GM21529 (cell line): Measurements from ENCODE around the gene INTS11.

ENCODE experiments used
- ATAC-seq: cut with Tn5 transposase; IDR thresholded peaks from one replicate; pipeline ENCODE4 v1.9.1; 2021; ENCODE audit not compliant: unreplicated experiment

INTS11 gene

DNA sequence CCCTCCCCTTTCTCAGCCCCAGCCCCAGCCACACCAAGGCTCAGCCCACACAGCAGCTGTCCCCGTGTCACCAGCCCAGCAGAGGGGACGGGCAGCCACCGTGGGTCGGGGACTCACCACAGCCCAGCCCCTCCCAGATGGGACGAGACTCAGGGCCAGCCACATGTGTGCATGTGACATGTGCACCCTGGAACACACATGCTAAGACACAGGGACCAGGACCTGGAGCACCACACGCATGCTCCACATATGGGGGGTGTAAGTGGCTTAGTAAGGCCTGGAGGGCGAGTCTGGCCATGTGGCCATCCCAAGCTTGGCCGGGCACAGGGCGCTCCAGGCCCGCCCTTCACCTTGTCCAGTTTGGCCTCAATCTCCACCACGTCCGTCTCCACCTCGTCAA, 20.7 kb downstream of the INTS11 start:
- ATAC-seq, result no peak

DNA sequence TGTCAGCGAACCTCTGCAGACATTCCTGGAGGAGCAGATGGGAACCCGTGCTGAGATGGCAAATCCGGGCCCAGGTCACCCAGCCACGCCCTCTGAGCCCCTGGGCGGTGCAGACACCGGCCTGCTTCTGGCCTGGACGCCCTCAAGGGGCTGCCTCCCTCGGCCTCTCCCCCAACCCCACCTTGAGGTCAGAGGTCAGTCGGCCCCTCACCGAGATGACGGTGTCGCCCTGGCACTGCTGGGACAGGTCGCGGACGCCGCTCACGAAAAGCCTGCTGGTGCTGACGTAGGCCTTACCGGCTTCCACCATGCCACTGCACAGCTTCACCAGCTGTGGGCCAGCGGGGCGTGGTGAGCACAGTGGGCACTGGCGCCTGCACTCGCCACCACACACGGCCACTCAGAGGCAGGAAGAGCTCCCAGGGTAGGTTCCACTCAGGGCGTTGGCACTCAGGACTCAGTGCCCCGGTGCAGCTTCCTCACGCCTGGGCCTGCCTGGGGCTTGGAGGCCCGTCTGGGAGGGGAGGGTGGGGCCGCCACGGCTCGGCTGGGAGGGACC, 21.4 kb downstream of the INTS11 start:
- ATAC-seq, result no peak

DNA sequence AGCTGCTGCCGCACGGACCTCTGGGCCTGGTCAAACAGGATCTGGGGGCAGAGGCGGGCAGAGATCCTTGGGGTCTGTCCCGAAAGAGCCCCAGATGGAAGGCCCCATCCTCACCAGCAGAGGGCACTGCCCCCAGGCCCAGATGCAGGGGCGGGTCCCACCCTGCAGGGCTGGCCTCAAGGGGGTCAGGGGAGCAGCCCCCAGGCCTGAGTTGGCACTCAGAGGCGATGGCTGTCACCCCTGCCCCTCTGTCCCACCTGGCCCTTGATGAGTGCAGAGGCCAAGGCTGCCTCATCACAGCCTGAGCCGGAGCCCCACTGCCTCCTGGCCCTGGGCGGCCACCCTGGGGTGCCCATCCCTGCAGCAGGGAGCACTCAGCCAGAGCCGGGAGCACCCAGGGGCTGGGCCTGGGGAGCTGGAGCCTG, 22.4 kb downstream of the INTS11 start:
- ATAC-seq, result no peak

DNA sequence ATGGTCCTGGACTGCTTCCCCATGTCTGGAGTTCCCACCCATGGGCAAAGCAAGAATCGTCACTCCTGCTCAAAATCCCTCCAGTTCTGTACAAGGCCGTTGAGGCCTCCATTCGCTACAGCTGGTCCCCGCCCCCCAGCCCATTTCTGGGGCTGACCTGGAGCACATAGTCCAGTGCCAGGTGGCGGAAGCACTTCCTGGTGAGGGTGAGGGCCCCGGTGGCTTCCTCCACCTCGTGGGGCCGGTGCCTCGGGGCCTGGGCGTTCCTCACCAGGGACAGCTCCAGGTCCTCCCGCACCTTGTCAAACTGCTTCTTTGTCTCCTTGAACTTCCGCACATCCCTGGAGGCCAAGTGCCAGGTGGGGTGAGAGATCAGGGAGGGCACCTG, 24.1 kb downstream of the INTS11 start:
- no peak for ATAC-seq

DNA sequence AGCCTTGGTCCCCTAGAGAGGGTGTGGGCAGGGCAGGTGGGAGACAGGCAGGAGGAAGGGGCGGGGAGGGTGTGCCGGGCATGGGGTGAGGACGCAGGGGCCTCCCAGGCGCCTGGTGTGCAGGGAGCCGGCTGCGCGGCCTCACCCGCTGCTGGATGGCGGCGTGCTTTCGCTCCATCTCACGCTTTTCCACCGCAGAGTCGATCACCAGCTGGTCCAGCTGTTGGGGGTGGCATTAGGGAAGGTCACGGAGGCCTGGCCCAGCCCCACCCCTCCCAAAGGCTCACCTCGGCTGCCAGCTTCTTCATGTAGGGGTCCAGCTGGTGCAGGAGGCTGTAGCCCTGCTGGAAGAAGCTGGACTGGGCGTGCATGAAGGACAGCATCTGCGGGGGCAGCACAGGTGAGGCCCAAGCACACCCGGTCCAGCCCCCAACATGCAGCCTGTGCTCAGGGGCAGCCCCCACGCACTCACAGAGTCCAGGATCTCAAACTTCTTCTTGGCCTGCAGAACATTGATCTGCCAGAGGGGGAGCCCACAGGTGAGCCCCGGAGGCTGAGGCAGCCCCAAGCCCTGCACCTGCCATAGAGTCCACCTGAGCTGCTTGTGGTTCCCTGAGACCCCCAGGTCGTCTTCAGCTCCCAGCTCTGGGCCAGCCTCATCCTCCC, 24.6 kb downstream of the INTS11 start:
- ATAC-seq, result no peak

DNA sequence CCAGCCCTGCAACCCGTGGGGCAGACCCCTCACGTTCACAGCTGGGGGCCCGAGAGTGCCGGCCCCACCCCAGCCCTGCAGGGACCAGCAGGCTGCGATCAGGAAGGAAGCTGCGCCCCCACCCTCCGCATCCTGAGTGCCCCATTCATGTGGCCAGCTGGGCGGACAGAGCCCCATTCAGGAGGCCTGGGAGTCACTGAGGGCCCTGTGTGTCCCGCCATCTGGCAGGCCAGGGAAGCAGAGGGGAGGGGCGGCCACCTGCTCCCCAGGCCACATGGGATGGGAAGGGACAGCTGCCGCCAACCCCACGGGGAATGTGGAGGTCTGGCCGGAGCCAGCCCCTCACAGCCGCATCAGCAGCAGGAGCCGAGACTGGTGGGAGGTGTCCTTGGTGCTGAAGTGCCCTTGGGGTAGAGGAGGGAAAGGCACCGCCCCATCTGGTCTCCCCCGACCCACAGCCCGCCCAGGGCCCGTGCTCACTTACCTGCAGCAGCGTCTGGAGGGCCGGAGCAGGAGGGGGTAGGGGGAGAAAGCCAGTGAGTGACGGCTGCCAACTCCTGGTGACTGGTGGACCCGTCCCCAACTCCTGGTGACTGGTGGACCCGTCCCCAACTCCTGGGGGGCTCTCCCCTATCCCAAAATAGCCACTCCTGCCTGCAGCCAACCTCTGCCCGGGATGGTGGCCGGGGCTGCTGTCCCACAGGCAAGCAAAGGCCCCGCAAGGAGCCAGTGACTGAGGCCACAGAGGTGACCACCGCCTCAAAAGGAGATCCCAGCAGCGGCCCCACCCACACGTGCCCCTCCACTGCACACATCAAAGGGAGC, 25.4 kb downstream of the INTS11 start:
- ATAC-seq, result no peak

DNA sequence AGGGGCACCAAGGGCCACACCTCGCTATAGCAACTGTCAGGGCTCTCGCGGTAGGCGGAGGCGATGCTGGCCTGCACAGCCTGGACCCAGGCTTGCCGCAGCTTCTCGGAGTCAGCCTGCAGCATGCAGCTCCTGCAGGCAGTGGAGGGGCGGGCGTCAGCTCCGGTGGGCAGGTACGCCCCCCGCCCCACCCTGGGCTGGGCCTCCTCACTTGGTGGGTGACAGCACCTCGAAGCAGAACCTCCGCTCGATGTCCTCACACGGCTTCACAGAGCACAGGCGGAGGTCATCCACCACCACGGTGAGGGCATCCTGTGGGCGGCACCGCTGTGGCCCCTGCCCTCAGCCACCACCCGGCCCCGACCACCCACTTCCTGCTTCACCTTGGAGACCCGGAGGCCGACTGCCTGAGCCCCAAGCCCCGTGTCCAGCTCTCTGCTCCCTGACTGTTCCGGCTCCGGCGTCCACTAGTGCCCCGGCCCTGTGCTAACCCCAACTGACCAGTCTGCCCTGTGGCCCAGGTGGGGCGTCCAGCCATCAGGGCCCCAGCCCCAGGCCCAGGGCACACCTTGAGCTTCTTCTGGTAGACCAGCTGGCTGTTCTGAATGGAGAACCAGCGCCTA, 26.5 kb downstream of the INTS11 start:
- no peak for ATAC-seq

DNA sequence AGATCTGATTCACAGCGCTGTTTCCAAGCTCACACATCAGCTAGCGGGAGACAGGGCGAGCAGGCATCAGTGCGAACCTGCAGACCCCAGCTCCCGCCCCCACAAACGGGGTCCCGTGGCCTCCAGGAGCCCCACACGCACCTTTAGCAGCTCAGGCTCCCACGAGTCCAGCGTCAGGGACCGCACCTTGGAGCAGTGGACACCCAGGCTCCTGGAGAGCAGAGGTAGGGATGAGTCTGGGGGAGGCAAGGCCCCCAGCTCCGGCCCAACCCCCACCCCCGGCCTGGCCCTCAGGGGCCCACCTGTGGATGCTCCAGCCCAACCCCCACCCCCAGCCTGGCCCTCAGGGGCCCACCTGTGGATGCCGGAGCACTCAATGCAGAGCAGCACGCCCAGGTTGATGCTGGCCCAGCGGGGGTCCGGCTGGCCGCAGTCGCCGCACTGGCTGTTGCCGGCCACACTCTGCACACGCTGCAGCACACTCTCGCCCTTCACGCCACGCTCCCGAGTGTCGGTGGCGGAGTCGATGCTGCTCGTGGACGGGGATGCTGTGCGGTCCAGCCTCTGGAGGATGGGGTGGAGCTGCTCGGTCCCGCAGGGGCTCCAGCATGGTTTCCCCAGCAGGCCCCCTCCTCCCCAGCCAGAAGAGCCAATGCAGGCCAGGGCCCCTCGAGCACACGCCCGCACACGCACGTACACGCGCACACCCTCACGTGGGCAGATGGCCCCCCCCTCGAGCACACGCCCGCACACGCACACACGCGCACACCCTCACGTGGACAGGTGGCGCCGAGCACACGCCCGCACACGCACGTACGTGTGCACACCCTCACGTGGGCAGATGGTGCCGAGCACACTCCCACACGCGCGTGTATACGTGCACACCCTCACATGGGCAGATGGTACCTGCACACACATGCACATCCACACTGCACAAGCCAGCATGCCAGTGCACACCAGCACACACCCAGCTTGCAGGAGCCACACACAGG, 28.1 kb downstream of the INTS11 start:
- ATAC-seq, result no peak

DNA sequence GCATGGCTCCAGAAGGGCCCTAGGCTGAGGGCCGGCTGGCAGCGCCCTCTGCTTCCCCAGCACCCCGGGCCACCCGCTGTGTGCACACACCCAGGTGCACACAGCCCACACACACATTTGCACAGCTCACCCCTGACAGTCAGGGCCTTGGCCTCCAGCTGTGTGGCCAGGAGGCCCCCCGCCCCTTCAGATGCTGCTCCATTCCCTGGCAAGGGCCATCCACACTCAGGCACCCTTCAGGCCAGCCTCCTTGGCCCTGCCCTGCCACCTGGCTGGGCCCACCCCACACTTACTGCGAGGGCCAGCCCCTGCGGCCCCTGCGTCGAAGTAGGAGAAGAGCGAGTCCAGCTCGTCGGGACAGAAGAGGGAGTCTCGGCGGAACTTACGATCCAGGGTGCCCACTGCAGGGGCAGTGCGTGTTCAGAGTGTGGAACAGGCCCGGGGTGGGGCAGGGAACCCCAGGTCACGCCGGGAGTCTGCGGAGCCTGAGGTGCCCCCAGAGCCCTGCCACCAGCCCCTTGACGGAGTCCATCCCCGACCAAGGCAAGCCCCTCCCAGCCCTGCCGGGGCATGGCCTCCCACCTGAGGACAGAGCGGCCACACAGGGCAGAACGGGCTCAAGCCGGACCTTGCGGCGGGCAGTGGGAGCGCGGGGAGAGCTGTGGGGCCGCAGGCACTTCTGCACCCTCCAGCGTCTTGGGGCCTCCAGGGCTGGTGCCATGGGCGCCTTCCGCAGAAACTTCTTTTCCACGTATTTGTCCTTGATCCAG, 29.1 kb downstream of the INTS11 start:
- ATAC-seq, result no peak

DNA sequence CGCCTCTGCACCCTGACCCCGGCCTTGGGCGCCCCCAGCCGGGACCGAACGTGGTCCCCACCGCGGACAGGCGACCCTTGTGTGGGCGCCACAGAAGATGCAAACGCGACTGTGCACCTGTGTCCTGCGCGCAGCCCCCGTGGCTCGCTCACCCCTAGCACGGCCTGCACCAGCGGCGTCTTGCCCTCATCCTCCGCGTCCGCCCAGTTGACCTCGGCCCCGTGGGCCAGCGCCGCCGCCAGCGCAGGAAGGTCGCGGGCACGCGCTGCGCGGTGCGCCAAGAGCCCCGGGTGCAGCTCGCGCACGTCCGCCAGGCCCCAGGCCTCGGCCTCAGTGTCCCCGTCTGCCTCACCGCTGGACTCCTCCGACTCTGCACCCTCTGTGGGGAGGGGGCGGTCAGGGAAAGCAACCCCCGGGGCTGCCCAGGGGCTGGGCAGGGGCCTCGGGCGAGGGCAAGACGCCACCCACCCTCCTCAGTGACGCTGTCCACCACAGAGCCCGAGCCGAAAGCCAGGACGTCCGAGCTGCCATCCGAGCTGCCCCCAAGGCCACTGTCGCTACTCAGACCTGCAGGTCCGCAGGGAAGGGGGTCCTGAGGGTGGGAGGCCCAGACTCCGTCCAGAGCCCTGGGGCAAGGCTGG, 30.1 kb downstream of the INTS11 start:
- ATAC-seq, result no peak

DNA sequence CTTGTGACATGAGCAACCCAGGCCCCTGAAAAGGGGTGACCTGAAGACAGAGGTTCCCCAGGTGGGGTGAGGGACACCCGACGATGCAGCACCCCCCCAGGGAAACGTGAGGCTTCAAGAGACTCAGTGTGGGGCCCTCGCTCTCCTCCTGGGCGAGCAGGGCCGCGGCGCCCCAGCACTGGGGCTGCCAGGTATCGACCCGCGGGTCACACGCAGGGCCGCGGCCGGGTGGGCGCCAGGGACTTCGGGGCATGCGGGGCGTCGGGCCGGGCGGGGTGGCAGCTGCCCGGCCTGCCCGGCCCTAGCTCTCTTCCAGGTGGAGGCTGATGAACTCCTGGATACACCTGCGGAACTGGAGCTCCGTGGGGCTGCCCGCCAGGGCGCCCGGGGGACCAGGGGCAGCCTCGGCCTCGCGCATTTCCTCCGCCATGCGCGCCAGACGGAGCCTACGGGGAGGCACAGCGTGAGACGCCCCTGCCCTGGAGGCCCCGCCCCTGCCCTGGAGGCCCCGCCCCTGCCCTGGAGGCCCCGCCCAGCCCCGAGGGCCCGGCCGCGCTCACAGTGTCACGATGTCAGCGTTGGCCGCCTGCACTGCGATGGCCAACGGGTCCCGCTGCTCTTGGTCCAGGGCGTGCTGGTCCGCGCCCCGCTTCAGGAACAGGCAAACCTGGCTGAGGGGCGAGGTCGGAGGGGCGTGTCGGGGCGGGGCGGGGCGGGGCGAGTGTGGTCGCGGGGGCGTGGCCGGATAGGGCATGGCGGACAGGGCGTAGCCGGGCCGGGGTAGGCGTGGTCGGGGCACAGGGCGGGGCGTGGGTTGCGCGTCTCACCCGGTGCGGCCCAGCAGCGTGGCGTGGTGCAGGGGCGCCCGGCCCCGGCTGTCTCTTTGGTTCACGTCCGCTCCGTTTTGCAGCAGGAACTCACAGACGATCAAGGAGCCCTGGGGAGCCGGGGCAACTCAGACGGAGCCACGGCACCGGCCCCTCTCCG, 30.9 kb downstream of the INTS11 start:
- ATAC-seq, result no peak

DNA sequence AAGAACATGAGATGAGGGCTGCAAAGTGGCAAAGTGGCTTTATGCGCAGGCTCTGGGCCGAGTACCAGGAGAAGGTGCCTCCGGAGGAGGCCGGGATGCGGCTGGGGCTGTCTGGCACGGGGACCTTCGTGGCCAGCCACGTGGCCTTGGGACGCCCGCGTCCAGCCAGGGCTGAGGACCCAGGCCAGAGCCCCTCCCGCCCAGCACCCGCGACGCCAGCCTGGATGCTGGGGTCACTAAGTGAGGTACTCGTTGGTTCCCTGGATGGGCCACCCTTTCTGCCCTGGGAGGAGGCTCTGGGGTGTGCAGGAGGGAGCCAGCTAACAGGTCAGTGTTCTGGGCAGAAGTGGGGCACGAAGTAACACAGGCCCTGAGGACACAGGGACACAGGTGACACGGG, 31.6 kb downstream of the INTS11 start:
- ATAC-seq, result no peak

DNA sequence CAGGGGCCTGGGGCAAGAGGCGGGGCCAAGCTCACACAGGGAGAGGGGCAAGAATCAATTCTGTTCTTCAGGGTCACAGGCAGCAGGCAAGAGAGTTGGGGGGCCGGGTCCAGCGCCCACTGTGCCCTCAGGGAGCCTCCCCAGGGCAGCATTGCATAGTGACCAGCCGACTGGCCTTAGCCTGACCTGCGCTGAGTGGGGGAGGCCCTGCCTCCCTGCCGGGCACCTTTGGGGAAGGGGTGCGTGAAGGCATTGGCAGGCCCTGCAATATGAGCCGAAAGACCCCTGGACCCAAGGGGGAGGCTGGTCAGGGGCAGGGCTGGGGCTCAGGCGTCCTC, 32.0 kb downstream of the INTS11 start:
- ATAC-seq, result no peak

DNA sequence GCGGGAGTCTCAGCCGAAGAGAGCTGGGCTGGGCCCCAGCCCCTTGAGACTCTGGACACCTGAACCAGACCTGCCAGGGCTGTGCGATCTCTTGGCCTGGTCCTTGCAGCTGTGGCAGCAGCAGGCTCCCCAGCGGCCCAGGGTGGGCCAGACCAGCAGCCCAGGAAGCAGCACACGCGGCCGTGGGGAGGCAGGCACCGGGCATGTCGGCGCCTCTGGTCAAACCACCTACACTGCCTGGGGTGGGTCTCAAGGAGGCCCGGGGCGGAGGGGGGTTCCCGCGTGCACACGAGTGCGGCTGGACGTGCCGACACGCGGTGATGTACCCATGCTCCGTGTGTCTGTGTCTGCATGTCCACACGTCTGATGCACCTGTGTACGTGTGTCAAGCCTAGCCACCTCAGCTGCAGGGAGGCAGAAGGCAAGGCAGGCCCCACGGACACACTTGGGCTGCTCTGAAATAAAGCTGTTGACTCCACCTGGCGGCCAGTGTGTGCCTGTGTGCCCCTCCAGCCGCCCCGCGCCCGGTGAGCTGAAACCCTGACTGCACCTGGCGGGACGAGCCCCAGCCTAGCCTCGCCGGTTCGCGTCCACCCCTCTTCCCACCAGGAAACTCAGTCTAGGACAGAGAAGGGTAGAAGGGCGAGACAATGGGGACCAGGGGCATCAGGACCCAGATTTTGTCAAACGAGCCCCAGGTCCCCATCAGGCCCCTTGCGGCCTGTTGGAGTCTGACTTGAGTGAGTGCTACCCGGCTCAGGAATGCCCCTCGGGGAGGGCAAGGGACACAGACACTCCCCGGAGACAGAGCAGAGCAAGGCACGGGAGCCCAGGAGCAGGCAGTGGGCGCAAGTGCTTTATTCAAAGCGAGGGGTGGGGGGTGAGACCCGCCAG, 32.7 kb downstream of the INTS11 start:
- ATAC-seq, result no peak

DNA sequence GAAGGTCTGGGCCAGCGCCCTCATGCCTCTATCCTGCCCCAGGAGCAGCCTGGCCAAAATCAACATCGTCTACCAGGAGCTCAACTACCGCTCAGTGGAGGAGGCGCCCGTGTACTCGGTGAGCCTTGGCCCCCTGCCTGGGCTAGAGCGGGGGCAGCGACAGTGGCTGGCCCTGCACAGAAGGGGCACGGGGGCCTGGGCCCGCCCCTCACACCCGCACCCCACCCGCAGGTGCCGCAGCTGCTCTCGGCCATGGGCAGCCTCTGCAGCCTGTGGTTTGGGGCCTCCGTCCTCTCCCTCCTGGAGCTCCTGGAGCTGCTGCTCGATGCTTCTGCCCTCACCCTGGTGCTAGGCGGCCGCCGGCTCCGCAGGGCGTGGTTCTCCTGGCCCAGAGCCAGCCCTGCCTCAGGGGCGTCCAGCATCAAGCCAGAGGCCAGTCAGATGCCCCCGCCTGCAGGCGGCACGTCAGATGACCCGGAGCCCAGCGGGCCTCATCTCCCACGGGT, 33.4 kb downstream of the INTS11 start:
- no peak for ATAC-seq

DNA sequence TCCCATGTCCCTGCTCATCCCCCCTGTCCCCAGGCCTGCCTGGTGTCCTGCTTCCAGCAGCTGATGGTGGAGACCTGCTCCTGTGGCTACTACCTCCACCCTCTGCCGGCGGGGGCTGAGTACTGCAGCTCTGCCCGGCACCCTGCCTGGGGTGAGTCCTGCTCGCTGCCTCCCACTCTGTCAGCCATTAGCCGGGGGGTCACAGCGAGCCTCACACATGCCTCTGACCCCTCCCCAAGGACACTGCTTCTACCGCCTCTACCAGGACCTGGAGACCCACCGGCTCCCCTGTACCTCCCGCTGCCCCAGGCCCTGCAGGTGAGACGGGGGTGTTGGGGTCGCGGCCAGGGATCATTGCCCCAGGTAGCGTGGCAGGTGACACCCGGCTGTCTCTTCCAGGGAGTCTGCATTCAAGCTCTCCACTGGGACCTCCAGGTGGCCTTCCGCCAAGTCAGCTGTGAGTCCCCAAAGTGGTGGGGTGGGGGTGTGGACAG, 34.2 kb downstream of the INTS11 start:
- ATAC-seq, result no peak
